ENCODE results near the gene SP1. TPM values are rescaled to one million over a fixed set of nuclear protein-coding genes. Genes with fewer than 3 reads are reported as not detected.
"Not testable (repeated sequence)": the region's sequence is repeated elsewhere in the genome, so short reads cannot be mapped to it uniquely, and the experiment has no call there.

Gene SP1
- total RNA-seq, 2 experiments from 2014 or later, result 67.2 to 70.3 TPM

- no peak for TF ChIP-seq CTCF (IDR thresholded peaks at IDR 0.05)
- CTCF ChIA-PET, result interaction anchor here (0.7 to 6.4 kb wide), 5 partner anchors 76 to 217 kb away, joined by 3 to 47 read pairs (median 4); no protein-coding TSS in a partner anchor
- Mint-ChIP-seq H3K4me1 (ENCODE audit: low read depth) (peaks cover 9% of the 10 kb centered on the region), H3K9me3 (no peaks in the 10 kb centered on the region), H3K36me3 (ENCODE audit: low read depth) (no peaks in the 10 kb centered on the region), H3K27ac (no peak overlapping the region), H3K27me3 (no peaks in the 10 kb centered on the region), H3K4me3 (no peak overlapping the region)
- POLR2A ChIA-PET, result no interaction called here
- DNase-seq (no peak), ATAC-seq (no peak)
- intact Hi-C loops (cut with micrococcal nuclease), result no loop called here
Measured at GRCh38 chr12:53428741-53429140, 48.8 kb downstream of the SP1 start.

DNA sequence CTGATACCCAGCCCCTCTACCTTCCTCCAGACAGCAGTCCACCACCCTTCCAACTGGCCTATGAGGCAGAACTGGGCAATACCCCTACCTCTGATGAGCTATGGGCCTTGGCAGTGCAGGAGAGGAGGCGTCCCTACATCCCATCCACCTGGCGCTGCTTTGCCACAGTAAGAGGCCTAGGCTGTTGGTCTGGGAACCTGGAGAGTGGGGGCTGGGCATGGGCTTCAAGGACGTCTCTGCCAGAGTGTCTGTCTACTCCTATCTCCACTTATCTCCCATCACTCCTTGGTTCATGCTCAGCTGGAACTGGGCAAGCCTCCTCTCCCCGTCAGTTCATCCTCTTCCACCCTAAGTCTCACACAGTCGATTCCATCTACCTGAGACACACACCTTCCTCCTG, 50.1 kb downstream of the SP1 start:
- DNase-seq (no peak), ATAC-seq (no peak)
- ChIA-PET POLR2A (interaction anchor here (0.7 kb wide), 1 partner anchor 34 kb away, joined by 4 read pairs; no protein-coding TSS in a partner anchor), CTCF (interaction anchor here (1.5 to 6.4 kb wide), 2 partner anchors 77 to 108 kb away, joined by 5 to 47 read pairs; partner anchors contain the start of gene AAAS)
- intact Hi-C loops (cut with micrococcal nuclease), result no loop called here
- Mint-ChIP-seq H3K27ac (no peak overlapping the region), H3K4me3 (no peak overlapping the region), H3K9me3 (no peaks in the 10 kb centered on the region), H3K27me3 (no peaks in the 10 kb centered on the region), H3K36me3 (ENCODE audit: low read depth) (no peaks in the 10 kb centered on the region), H3K4me1 (ENCODE audit: low read depth) (peaks cover 9% of the 10 kb centered on the region)
- TF ChIP-seq CTCF (IDR thresholded peaks at IDR 0.05), result no peak

DNA sequence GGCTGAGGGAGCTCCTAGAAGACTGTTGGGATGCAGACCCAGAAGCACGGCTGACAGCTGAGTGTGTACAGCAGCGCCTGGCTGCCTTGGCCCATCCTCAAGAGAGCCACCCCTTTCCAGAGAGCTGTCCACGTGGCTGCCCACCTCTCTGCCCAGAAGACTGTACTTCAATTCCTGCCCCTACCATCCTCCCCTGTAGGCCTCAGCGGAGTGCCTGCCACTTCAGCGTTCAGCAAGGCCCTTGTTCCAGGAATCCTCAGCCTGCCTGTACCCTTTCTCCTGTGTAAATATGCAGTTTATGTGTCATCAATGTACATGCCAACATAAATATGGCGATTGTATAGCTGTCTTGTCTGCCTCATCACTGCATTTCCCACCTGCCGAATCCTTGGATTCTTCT, 51.2 kb downstream of the SP1 start:
- Mint-ChIP-seq H3K36me3 (ENCODE audit: low read depth) (no peaks in the 10 kb centered on the region), H3K27me3 (no peaks in the 10 kb centered on the region), H3K4me1 (ENCODE audit: low read depth) (peaks cover 9% of the 10 kb centered on the region), H3K4me3 (no peak overlapping the region), H3K27ac (no peak overlapping the region), H3K9me3 (no peaks in the 10 kb centered on the region)
- intact Hi-C loops (cut with micrococcal nuclease), result no loop called here
- no peak for TF ChIP-seq CTCF (IDR thresholded peaks at IDR 0.05)
- POLR2A ChIA-PET, result interaction anchor here (0.6 kb wide), 1 partner anchor 10 kb away, joined by 3 read pairs; no protein-coding TSS in a partner anchor
- no peak for DNase-seq
- CTCF ChIA-PET, result interaction anchor here (0.9 to 6.4 kb wide), 4 partner anchors 10 to 86 kb away, joined by 3 to 47 read pairs (median 4); no protein-coding TSS in a partner anchor
- ATAC-seq, result no peak

GRCh38 chr12:53435326-53435725, 55.4 kb downstream of the SP1 start:
- H3K27me3 Mint-ChIP-seq; H3K27ac Mint-ChIP-seq; POLR2A ChIA-PET; ATAC-seq; DNase-seq; H3K36me3 Mint-ChIP-seq (ENCODE audit: low read depth); CTCF ChIA-PET; H3K9me3 Mint-ChIP-seq; H3K4me3 Mint-ChIP-seq; intact Hi-C loops (cut with micrococcal nuclease); H3K4me1 Mint-ChIP-seq (ENCODE audit: low read depth): not testable (repeated sequence)

GRCh38 chr12:53439582-53439981, 59.6 kb downstream of the SP1 start:
- H3K27me3 Mint-ChIP-seq; ATAC-seq; DNase-seq; intact Hi-C loops (cut with micrococcal nuclease); H3K27ac Mint-ChIP-seq; H3K9me3 Mint-ChIP-seq: not testable (repeated sequence)
- CTCF ChIA-PET, result interaction anchor here (1.4 to 2.5 kb wide), 2 partner anchors 87 to 94 kb away, joined by 4 to 9 read pairs; no protein-coding TSS in a partner anchor
- Mint-ChIP-seq H3K4me1 (ENCODE audit: low read depth) (peaks cover 22% of the 10 kb centered on the region), H3K36me3 (ENCODE audit: low read depth) (peaks cover 17% of the 10 kb centered on the region), H3K4me3 (peak overlapping the region; percentile 24)
- POLR2A ChIA-PET, result interaction anchor here (1.2 to 1.5 kb wide), 3 partner anchors 14 to 39 kb away, joined by 3 to 5 read pairs (median 4); no protein-coding TSS in a partner anchor

Measured in activated CD8-positive, alpha-beta T cell treated with anti-CD3 and anti-CD28 coated beads for 36 hours (primary cell).